HL-60 (cell line): ENCODE data around the gene CALN1.

ENCODE experiments used
- POLR2AphosphoS5 ChIP-seq: IDR thresholded peaks from 2 replicates; pipeline ENCODE4 v1.6.1; 2012; ENCODE audit warnings: low read depth
- TF ChIP-seq, protein P1 (sequence below): IDR thresholded peaks from one replicate; pipeline ENCODE4 v1.5.1; 2011; ENCODE audit warnings: low read length, control low read depth, inconsistent platforms; ENCODE audit not compliant: insufficient read depth
- TF ChIP-seq, protein P2 (sequence below): IDR thresholded peaks from 2 replicates; pipeline ENCODE4 v1.6.1; 2012; ENCODE audit warnings: low read depth; ENCODE audit not compliant: insufficient replicate concordance

DNA sequence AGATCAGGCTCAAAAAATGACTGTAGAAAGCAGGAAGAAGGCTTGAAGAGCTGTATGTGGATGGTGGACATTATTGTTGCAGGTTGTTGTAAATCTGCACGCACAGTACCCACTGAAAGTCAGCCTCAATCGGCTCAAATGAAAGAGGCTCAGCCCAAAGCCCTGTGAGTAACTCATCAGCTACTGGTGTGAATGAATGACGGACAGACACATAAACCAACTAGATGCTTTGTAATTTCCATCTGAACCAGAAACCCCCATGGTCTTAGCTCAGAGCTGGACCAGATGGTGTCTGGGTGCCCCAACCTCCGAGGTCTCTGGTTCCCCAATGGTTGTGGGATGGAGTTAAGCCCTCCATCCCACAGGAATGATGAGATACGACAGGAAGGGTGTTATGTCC is 7.4 kb downstream of the CALN1 start:
- TF ChIP-seq, protein P1, sequence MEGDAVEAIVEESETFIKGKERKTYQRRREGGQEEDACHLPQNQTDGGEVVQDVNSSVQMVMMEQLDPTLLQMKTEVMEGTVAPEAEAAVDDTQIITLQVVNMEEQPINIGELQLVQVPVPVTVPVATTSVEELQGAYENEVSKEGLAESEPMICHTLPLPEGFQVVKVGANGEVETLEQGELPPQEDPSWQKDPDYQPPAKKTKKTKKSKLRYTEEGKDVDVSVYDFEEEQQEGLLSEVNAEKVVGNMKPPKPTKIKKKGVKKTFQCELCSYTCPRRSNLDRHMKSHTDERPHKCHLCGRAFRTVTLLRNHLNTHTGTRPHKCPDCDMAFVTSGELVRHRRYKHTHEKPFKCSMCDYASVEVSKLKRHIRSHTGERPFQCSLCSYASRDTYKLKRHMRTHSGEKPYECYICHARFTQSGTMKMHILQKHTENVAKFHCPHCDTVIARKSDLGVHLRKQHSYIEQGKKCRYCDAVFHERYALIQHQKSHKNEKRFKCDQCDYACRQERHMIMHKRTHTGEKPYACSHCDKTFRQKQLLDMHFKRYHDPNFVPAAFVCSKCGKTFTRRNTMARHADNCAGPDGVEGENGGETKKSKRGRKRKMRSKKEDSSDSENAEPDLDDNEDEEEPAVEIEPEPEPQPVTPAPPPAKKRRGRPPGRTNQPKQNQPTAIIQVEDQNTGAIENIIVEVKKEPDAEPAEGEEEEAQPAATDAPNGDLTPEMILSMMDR = no peak
- TF ChIP-seq, protein P2, sequence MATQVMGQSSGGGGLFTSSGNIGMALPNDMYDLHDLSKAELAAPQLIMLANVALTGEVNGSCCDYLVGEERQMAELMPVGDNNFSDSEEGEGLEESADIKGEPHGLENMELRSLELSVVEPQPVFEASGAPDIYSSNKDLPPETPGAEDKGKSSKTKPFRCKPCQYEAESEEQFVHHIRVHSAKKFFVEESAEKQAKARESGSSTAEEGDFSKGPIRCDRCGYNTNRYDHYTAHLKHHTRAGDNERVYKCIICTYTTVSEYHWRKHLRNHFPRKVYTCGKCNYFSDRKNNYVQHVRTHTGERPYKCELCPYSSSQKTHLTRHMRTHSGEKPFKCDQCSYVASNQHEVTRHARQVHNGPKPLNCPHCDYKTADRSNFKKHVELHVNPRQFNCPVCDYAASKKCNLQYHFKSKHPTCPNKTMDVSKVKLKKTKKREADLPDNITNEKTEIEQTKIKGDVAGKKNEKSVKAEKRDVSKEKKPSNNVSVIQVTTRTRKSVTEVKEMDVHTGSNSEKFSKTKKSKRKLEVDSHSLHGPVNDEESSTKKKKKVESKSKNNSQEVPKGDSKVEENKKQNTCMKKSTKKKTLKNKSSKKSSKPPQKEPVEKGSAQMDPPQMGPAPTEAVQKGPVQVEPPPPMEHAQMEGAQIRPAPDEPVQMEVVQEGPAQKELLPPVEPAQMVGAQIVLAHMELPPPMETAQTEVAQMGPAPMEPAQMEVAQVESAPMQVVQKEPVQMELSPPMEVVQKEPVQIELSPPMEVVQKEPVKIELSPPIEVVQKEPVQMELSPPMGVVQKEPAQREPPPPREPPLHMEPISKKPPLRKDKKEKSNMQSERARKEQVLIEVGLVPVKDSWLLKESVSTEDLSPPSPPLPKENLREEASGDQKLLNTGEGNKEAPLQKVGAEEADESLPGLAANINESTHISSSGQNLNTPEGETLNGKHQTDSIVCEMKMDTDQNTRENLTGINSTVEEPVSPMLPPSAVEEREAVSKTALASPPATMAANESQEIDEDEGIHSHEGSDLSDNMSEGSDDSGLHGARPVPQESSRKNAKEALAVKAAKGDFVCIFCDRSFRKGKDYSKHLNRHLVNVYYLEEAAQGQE = no peak
- TF ChIP-seq POLR2AphosphoS5 = no peak
